Epidermal melanocyte (primary cell): Measurements from ENCODE around the gene CAPS.

Experiments
- DNase-seq: peaks from one replicate; pipeline ENCODE4 v3.0.0; 2011; ENCODE audit warnings: low spot score; ENCODE audit not compliant: insufficient read length

CAPS gene

DNA sequence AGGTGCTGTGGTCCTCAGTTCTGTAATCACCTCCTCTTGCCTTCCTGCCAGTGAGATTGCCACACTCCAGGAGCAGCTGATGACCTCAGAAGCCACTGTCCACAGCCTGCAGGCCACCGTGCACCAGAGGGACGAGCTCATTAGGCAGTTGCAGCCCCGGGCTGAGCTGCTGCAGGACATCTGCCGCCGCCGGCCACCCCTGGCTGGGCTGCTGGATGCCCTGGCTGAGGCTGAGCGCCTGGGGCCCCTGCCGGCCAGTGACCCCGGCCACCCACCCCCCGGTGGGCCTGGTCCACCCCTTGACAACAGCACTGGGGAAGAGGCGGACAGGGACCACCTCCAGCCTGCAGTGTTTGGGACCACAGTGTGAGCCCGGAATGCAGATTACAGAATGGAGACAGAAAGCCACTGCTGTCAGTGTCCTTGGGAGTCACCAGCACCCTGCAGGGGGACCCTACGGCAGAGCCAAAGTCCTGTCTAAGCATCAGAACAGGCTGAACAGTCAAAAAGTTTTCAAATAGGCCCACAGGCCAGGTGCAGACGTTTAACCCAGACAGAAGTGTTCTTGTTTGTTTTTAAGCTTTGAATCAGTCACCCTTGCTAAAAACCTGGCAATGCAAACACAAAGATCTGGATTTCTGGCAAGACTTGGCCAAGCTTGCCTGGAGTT is 5.1 kb upstream of the CAPS start:
- no peak for DNase-seq

DNA sequence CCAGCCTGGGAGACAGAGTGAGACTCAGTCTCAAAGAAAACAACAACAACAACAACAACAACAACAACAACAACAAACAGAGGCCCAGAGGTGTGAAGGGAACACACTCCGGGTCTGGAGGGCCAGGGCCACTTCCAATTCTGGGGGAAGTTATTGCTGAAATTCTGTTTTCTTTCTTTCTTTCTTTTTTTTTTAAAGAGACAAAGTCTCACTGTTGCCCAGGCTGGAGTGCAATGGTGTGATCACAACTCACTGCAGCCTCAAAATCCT is 3.5 kb upstream of the CAPS start:
- DNase-seq = no peak

DNA sequence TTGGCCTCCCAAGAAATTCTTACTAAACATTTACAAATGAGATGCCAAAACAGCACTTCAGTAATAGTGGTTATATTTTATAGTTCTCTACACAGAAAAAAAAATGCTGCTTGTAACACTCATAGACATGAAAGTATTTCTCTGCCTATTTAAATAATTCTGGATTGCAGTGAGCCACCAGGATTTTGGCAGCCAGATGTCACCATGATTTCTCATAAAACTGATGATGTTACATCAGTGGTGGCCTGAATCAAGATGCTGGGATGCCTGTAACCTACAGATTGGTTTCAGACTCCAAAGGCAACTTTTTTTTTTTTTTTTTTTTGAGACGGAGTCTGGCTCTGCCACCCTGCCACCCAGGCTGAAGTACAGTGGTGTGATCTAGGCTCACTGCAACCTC is 2.7 kb upstream of the CAPS start:
- no peak for DNase-seq

DNA sequence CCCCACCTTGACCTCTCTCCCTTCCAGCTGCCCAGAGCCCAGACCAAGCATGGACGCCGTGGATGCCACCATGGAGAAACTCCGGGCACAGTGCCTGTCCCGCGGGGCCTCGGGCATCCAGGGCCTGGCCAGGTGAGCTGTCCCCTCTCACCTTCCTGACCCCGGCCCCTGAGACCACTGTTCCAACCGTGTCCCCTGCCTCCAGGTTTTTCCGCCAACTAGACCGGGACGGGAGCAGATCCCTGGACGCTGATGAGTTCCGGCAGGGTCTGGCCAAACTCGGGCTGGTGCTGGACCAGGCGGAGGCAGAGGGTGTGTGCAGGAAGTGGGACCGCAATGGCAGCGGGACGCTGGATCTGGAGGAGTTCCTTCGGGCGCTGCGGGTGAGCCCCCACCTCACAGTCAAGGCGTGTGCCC is 312 bp downstream of the CAPS start:
- no peak for DNase-seq

DNA sequence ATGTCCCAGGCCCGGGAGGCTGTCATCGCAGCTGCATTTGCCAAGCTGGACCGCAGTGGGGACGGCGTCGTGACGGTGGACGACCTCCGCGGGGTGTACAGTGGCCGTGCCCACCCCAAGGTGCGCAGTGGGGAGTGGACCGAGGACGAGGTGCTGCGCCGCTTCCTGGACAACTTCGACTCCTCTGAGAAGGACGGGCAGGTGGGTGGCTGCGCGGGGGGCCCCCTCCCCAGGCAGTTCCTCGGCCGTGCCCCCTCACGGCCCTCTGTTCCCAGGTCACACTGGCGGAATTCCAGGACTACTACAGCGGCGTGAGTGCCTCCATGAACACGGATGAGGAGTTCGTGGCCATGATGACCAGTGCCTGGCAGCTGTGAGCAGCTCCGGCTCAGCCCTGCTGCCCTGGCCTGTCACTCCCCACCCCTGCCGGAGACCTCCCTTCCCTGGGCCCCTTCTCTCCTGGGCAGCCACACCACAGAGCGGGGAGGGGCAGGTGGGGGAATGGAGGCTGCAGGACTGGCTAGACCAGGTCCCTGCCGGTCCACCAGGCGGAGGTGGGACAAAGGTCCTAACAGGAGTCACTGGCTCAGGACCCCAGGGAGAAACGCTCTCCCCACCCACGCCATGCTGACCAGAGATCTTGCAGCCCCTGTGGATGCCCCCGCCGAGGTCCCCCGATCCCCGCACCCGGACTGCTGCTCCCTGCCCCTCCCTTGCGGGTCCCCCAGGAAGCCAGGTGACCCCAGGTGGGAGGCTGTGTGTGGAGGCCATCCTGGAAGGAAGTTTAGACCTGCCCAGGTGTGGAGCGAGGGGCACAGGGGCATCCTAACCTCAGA is 1.1 kb downstream of the CAPS start:
- no peak for DNase-seq

DNA sequence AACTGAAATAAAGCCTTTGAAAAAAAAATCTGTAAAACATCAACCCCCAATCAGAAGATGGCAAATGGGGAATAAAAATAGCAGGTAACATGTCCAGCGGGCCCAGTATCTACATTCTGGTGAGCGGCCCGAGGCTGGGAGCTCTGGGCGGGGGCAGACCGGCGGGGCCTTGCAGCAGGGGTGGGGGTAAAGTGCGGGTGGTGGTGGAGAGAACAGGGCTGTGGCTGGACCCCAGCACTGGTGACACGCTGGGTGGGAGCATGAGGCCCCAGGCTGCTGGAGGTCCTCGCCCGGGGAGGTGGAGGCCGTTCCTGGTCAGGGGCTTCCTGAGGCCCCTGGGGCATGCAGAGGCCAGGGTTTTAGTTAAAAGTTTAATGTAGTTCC is 1.7 kb downstream of the CAPS start:
- DNase-seq = no peak

DNA sequence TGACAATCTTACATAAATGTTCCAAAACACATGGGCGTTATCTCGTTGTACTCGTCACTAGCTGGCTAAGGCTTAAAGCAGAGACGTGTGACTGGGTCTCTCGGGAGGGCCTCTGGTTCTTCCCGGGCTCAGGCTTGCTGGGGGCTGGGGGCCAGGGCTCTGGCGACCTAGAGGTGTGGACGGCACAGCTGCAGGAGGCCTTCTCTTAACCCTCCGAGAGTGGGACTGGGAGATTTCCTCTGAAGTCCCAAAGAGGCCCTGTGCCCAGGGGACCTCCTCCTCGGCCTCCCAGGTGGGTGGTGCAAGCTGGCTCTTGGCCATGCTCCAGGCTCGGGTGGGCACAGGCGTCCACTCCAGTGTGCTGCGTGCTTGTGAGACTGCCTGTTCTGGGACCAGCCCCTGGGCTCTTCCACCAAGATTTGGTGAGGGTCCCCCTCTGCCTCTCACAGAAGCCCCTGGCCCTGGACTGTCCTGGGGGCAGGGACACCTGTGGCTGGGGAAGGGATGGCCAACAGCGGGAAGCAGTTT is 2.2 kb downstream of the CAPS start:
- DNase-seq = no peak

DNA sequence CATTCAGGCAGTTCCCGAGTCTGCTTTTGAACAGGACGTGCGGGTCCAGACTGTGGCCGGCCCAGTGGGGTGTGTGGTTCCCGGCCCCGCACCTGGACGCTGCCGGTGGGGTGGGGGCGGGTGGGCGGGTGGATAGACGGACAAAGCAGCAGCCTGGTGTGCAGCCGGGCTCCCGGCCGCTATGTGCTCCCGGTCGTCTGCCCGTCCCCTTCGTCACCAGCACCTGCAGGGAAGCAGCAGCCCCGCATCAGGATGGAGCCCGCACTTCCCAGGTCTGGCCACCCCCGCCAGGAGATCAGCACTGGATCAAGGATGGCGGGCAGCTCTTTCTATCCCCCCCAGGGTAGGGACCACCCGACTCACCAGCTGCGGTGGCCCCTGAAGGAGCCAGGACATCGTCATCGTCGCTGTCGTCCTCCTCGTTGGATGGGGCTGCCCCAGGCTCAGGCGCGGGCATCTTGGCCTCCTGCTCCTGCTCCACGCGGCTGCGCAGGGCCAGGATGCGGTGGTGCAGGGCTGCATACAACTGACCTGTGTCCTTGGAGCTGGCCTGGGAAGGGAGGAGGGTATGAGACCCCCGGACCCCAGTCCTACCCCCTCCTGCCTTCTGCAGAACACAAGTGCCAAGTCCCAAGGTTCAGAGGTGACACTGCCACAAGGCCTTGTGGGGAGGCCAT is 3.5 kb downstream of the CAPS start:
- DNase-seq = no peak

DNA sequence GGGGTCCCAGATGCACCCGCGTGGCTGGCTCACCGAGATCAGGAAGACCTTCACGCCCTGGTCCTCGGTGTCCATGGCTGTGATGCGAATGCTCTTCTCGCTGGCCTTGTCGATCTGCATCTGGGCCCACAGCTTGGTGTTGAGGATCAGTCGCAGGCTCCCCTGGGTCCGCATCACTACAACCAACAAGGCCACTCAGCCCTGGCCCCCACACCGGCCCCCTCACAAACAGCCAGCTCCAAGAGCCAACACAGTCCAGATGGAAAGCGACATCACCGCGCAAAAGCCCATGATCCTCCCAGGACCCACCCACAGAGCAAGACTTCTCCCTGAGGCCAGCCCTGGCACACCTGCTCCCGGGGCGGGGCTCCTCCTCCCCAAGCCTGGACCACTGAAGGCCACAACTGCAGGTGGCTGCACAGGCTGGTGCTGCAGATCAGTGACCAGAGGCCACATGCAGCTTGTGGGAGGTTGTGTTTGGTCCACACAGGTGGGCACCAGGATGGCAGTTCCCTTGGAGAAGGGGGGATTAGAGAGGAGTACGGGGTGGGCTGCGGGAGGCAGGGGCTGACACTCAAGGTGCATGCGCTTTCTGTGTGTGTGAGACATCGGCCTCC is 4.5 kb downstream of the CAPS start:
- no peak for DNase-seq

DNA sequence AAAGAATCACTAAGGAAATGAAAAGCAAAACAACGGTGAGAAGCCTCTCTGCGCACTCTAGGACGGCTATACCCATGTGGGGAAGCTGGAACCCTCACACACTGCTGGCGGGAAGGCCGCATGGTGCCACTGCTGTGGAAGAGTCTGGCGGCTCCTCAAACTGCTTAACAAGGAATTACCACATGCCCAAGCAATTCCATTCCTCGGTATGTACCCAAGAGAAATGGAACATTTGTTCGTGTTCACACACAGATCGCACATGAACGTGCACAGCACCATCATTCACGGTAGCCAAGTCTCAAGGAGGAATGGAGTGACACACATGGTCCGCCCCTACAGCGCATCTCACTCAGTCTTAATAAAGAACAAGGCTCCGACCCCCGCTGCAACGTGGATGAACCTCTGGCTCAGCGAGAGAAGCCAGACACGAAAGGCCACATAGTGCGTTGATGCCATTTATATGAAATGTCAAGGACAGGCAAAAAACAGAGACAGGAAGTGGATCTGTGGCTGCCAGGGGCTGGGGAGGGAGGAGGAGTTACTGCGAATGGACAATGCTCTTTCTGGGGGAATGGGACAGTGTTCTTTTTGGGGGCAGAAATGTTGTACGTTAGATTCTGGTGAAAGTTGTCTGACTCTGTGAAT is 7.6 kb downstream of the CAPS start:
- no peak for DNase-seq

DNA sequence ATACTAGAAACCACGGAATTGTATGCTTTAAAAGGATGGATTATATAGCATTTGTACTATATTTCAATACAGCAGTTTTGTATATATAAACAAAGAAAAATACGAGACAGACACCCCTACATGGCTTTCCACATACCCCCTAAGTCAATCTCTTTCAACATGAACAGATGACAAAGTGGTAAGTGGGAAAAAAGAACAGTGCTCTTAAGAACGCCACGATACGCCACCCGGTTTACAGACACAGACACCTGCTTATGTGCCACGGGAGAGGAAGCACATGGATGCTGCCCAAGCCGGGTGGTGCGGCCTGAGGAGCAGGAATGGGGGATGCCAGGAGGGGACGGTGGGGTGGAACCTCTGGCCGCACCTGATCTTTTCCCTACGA is 8.1 kb downstream of the CAPS start:
- no peak for DNase-seq

DNA sequence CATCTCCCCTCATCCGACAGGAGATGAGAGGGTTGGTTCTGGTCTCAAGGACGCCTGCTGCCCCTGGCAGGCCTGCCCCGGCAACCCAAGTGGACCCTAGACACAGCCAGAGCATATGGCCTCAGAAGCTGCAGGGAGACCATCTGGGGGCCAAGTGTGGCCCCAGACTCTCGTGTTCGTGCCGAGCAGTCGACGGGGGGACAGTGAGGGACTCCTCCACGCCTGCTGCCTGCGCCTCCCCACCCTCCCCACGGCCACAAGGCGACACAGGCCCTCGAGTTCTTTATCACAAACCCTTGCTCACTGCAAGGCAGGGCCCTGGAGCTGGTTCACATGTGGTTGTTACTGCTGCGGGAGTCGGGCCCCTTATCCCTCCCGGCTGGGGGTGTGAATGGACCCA is 9.3 kb downstream of the CAPS start:
- no peak for DNase-seq

DNA sequence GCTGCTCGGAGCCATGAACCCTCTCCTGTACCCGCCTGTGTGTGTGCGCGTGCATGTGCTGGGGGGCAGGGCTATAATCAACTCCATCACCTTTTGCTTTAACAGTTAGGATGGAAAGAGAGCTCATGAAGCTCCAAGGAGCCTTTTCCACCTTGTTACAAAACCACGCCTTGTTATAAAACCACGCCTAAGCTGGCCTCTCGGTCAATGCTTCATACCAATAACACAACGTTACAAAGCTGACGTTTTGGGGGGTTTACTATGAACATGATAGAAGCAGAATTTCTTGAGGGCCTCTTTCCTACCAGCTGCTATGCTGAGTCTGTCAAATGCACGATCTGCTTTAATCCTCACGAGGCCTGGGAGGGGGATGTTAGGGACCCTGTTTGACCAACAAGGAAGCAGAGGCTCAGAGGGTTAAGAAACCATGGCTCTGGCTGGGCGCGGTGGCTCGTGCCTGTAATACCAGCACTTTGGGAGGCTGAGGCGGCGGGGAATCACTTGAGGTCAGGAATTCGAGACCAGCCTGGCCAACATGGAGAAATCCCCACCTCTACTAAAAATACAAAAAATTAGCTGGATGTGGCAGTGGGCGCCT is 11.9 kb downstream of the CAPS start:
- DNase-seq = no peak

DNA sequence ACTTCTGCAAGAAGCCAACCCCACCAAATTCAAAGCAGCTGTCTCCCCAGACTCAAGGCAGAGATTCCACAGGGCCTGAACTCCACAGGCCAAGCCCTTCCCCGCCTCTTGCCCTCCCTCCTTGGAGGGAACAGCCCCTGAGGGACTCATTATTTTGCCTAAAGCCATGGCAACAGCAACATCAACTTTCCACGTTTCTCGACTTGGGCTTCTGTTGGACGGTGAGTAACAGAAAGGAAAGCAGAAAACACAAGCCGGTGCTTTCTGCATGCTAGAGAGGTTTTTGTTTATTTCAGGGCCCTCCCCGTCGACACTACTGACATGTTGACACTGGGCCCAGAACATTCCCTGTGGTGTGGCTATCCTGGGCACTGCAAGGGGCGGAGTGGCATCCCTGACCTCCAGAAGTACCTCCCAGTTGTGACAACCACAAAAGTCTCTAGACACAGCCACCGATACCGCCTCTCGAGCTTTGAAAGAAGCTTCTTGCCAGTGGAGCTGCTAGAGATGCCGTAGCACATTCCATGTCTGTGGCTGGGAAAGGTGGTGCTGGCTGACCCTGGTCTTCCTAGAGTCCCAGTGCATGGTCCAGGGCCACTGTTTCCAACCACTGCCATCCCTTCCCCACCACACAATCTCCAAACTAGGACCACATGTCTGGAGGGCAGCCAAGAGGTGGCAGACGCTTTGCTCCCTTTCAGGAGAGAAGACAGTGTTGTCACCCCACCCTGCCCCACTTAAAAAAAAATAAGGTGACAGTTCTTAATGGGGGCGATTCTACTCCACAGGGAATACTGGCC is 12.8 kb downstream of the CAPS start:
- DNase-seq = peak; percentile 76

DNA sequence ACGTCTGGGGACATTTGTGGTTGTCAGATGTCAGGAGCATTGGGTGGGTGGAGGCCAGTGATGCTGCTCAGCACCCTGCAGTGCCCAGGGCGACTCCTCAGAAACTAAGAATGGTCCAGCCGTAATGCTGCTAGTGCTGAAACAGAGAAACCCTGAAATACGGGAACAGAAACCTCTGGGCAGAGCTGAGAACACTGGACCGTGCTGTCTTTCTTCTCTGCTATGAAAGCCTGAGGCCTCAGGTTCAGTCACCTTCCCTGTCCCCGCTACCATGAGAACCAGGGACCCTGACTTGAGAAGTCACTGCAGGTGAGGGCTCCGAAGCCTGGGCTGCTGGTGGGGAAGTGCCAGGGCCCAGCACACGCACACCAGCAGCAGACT is 13.4 kb downstream of the CAPS start:
- no peak for DNase-seq

DNA sequence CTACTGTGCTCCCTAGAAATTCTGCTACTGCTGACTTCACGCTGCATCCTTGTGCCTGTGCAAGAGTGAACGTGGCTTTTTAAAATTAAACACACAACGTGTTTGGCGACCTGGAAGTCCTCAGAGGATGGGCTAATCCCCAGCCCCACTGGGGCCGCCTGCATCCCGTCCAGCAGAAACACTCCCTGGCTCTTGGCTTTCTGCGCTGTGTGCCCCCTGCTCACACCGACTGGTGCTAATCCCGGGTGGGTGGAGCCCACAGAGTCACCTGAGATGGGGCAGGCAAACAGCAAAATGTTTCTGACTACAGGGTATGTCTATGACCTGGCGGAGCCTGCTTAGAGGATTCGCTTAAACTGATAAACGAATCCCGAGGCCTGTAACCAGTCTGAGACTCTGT is 15.1 kb downstream of the CAPS start:
- DNase-seq = no peak

DNA sequence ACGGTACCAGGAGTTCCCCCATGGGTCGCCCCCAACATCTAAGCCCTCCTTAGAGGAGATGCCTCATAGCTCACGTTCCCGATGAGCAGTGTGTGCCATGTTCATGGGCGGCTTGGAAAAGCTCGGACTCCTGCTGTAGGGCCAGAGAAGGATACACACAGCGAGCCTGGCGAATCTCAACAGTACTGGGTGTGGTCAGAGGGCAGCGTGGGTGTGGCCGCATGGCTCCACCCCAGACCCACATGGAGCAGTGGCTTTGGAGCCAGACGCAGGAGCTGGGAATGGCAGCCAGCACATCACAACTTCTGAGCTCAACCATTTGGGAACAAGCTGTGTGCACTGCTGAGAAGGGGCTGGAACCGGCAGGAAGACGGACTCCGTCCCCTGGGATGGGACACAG is 15.6 kb downstream of the CAPS start:
- DNase-seq = no peak

DNA sequence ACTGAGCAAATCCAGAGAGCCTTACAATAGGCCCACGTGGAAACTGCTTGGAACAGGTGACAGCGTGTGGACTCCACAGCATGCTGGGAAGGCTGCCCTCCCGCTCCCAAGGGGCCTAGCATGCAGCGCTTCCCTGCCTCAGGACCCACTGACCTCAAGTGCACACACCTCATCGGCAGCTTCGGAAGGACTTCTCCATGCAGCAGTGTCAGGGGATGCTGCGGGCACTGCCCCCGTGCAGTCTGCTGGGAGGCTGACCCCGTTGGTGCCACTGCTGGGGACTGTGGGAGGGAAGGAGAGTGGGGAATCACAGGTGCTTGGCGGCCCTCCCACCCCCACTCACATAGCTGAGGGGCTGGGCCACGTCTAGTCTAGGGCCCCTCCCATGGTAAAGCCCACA is 17.2 kb downstream of the CAPS start:
- DNase-seq = no peak

DNA sequence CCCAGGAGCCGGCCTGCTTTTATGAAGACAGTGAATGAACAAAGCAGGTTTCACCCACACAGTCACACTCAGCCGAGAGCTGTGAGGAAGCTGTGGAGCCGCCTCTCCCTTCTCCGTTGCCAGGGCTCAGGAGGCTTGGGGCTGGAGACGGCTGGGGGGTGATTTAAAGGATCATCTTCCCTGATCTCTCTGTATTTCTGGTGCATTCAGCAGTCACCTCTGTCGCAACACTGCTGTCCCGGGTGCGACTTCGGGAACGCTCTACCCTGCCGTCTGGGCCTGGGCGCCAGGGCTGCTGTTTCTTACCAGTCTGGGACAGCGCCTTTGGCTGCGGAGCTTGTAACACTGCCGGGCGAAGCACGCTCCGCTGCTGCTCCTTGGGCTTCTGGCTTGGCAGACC is 18.1 kb downstream of the CAPS start:
- no peak for DNase-seq

DNA sequence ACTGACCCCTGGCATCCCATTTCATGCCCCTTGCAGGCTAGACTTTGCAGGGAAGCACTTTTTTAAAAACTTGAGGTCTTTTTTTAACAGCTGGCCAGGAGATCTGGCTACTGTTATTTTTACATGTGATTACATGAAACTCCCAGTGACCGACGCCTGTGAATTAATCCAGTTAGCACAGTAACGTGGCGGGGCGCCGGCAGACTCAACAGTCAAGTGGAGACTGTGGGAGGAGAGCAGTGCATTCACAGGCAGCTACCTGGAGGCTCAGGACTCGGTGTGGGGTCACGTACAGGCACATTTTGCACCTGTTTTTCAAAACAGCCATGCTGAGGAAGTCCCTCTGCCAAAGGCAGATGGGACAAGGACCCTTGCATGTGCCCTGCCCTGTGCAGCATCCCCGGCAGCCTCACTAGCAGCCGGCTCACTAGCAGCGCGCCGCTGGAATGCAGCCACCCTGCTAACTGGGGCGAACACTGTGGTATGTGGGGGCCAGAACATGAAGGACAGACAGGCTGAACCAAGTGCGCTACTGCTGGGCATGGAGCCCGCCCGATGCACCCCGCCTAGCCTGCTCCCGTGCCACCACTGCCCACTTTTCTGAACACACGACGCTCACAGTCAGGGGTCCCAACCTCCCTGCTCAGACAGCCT is 18.7 kb downstream of the CAPS start:
- no peak for DNase-seq
